ENCODE measurements around the gene ITGA2B.

The ITGA2B gene

DNA sequence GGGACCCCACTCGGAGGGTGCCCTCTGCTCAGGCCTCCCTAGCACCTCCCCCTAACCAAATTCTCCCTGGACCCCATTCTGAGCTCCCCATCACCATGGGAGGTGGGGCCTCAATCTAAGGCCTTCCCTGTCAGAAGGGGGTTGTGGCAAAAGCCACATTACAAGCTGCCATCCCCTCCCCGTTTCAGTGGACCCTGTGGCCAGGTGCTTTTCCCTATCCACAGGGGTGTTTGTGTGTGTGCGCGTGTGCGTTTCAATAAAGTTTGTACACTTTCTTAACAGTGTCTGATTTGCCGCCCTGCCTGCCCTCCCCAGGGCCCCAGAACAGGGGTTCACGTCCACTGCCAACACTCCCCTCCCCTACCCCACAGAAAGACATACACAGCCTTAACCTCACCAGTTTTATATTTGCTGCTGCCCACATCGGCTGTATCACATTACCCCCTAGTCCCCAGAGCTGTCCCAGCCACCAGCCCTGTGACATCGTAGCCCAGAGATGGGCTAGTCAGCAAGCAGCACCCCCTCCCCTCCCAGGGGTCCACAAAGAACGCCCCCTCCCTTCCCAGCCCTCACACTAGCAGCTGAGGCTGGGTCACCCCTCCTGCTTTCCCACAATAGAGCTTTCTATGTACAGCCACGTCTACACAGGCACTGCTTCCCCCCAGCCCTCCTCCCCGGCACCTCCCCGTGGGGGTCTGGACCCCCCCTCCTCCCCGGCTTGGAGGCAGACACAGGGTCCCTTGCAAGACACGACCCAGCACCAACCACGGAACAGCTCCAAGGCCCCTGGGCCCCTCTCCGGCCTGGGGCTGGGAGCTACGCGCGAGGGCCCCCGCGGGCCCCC lies 36.4 kb downstream of the ITGA2B start:
- no peak for ATAC-seq

DNA sequence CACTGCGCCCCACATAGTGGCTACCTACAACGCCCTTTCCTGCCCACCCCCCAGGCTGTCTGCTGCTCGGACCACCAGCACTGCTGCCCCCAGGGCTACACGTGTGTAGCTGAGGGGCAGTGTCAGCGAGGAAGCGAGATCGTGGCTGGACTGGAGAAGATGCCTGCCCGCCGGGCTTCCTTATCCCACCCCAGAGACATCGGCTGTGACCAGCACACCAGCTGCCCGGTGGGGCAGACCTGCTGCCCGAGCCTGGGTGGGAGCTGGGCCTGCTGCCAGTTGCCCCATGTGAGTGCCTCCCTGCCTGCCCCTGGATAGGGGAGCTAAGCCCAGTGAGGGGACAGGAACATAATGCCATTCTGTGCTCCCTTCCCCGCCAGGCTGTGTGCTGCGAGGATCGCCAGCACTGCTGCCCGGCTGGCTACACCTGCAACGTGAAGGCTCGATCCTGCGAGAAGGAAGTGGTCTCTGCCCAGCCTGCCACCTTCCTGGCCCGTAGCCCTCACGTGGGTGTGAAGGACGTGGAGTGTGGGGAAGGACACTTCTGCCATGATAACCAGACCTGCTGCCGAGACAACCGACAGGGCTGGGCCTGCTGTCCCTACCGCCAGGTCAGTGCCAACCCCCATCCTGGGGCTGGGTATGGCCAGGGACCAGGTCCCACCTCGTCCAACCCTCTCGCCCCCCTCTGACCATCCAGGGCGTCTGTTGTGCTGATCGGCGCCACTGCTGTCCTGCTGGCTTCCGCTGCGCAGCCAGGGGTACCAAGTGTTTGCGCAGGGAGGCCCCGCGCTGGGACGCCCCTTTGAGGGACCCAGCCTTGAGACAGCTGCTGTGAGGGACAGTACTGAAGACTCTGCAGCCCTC lies 37.3 kb downstream of the ITGA2B start:
- no peak for ATAC-seq
- TF ChIP-seq, protein P1, sequence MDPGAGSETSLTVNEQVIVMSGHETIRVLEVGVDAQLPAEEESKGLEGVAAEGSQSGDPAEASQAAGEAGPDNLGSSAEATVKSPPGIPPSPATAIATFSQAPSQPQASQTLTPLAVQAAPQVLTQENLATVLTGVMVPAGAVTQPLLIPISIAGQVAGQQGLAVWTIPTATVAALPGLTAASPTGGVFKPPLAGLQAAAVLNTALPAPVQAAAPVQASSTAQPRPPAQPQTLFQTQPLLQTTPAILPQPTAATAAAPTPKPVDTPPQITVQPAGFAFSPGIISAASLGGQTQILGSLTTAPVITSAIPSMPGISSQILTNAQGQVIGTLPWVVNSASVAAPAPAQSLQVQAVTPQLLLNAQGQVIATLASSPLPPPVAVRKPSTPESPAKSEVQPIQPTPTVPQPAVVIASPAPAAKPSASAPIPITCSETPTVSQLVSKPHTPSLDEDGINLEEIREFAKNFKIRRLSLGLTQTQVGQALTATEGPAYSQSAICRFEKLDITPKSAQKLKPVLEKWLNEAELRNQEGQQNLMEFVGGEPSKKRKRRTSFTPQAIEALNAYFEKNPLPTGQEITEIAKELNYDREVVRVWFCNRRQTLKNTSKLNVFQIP (CRISPR knock-in tag; IDR thresholded peaks at IDR 0.05; ENCODE audit: borderline replicate concordance, low read depth) = no peak
- TF ChIP-seq ZC3H10 (CRISPR knock-in tag; IDR thresholded peaks at IDR 0.05) (no peak), ISL1 (CRISPR knock-in tag; IDR thresholded peaks at IDR 0.05) (no peak), ARNTL (CRISPR knock-in tag; IDR thresholded peaks at IDR 0.05; ENCODE audit: borderline replicate concordance, low read depth) (no peak), ESRRG (CRISPR knock-in tag; IDR thresholded peaks at IDR 0.05) (no peak), TCF4 (CRISPR knock-in tag; IDR thresholded peaks at IDR 0.05; ENCODE audit: borderline replicate concordance) (no peak), BACH2 (CRISPR knock-in tag; IDR thresholded peaks at IDR 0.05; ENCODE audit: borderline replicate concordance) (no peak)
- TF ChIP-seq, protein P2, sequence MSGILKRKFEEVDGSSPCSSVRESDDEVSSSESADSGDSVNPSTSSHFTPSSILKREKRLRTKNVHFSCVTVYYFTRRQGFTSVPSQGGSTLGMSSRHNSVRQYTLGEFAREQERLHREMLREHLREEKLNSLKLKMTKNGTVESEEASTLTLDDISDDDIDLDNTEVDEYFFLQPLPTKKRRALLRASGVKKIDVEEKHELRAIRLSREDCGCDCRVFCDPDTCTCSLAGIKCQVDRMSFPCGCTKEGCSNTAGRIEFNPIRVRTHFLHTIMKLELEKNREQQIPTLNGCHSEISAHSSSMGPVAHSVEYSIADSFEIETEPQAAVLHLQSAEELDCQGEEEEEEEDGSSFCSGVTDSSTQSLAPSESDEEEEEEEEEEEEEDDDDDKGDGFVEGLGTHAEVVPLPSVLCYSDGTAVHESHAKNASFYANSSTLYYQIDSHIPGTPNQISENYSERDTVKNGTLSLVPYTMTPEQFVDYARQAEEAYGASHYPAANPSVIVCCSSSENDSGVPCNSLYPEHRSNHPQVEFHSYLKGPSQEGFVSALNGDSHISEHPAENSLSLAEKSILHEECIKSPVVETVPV (CRISPR knock-in tag; IDR thresholded peaks at IDR 0.05) = no peak
- TF ChIP-seq, protein P3, sequence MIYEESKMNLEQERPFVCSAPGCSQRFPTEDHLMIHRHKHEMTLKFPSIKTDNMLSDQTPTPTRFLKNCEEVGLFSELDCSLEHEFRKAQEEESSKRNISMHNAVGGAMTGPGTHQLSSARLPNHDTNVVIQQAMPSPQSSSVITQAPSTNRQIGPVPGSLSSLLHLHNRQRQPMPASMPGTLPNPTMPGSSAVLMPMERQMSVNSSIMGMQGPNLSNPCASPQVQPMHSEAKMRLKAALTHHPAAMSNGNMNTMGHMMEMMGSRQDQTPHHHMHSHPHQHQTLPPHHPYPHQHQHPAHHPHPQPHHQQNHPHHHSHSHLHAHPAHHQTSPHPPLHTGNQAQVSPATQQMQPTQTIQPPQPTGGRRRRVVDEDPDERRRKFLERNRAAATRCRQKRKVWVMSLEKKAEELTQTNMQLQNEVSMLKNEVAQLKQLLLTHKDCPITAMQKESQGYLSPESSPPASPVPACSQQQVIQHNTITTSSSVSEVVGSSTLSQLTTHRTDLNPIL (CRISPR knock-in tag; IDR thresholded peaks at IDR 0.05; ENCODE audit: low read depth) = no peak
- TF ChIP-seq, protein P4, sequence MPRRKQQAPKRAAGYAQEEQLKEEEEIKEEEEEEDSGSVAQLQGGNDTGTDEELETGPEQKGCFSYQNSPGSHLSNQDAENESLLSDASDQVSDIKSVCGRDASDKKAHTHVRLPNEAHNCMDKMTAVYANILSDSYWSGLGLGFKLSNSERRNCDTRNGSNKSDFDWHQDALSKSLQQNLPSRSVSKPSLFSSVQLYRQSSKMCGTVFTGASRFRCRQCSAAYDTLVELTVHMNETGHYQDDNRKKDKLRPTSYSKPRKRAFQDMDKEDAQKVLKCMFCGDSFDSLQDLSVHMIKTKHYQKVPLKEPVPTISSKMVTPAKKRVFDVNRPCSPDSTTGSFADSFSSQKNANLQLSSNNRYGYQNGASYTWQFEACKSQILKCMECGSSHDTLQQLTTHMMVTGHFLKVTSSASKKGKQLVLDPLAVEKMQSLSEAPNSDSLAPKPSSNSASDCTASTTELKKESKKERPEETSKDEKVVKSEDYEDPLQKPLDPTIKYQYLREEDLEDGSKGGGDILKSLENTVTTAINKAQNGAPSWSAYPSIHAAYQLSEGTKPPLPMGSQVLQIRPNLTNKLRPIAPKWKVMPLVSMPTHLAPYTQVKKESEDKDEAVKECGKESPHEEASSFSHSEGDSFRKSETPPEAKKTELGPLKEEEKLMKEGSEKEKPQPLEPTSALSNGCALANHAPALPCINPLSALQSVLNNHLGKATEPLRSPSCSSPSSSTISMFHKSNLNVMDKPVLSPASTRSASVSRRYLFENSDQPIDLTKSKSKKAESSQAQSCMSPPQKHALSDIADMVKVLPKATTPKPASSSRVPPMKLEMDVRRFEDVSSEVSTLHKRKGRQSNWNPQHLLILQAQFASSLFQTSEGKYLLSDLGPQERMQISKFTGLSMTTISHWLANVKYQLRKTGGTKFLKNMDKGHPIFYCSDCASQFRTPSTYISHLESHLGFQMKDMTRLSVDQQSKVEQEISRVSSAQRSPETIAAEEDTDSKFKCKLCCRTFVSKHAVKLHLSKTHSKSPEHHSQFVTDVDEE (CRISPR knock-in tag; IDR thresholded peaks at IDR 0.05) = no peak
- TF ChIP-seq, protein P5, sequence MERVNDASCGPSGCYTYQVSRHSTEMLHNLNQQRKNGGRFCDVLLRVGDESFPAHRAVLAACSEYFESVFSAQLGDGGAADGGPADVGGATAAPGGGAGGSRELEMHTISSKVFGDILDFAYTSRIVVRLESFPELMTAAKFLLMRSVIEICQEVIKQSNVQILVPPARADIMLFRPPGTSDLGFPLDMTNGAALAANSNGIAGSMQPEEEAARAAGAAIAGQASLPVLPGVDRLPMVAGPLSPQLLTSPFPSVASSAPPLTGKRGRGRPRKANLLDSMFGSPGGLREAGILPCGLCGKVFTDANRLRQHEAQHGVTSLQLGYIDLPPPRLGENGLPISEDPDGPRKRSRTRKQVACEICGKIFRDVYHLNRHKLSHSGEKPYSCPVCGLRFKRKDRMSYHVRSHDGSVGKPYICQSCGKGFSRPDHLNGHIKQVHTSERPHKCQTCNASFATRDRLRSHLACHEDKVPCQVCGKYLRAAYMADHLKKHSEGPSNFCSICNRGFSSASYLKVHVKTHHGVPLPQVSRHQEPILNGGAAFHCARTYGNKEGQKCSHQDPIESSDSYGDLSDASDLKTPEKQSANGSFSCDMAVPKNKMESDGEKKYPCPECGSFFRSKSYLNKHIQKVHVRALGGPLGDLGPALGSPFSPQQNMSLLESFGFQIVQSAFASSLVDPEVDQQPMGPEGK (CRISPR knock-in tag; IDR thresholded peaks at IDR 0.05; ENCODE audit: borderline replicate concordance) = no peak

More for the DNA sequence above, 36.4 kb downstream of the ITGA2B start:
- TF ChIP-seq ISL1 (CRISPR knock-in tag; IDR thresholded peaks at IDR 0.05) (no peak), SNAI2 (CRISPR knock-in tag; IDR thresholded peaks at IDR 0.05) (no peak), ZC3H10 (CRISPR knock-in tag; IDR thresholded peaks at IDR 0.05) (no peak), ZNF565 (CRISPR knock-in tag; conservative IDR thresholded peaks at IDR 0.05; ENCODE audit: low read depth) (no peak)

DNA sequence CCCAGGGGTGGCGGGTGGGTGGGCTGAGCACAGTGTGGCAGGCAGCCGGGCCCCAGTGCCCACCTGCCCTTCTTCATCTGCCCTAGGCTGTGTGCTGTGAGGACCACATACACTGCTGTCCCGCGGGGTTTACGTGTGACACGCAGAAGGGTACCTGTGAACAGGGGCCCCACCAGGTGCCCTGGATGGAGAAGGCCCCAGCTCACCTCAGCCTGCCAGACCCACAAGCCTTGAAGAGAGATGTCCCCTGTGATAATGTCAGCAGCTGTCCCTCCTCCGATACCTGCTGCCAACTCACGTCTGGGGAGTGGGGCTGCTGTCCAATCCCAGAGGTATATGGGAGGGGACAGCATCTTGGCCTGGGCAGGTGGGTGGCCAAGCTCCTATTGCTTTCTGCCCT lies 38.0 kb downstream of the ITGA2B start:
- TF ChIP-seq, protein P1 (CRISPR knock-in tag; IDR thresholded peaks at IDR 0.05; ENCODE audit: borderline replicate concordance, low read depth) = no peak
- TF ChIP-seq, protein P3 (CRISPR knock-in tag; IDR thresholded peaks at IDR 0.05; ENCODE audit: low read depth) = no peak
- TF ChIP-seq TCF4 (CRISPR knock-in tag; IDR thresholded peaks at IDR 0.05; ENCODE audit: borderline replicate concordance) = no peak
- no peak for TF ChIP-seq ARNTL (CRISPR knock-in tag; IDR thresholded peaks at IDR 0.05; ENCODE audit: borderline replicate concordance, low read depth)
- TF ChIP-seq TOX (CRISPR knock-in tag; IDR thresholded peaks at IDR 0.05; ENCODE audit: borderline replicate concordance) = no peak
- TF ChIP-seq GLIS3 (CRISPR knock-in tag; IDR thresholded peaks at IDR 0.05) = no peak
- TF ChIP-seq OSR1 (CRISPR knock-in tag; IDR thresholded peaks at IDR 0.05) = no peak
- TF ChIP-seq BACH2 (CRISPR knock-in tag; IDR thresholded peaks at IDR 0.05; ENCODE audit: borderline replicate concordance) = no peak
- TF ChIP-seq, protein P5 (CRISPR knock-in tag; IDR thresholded peaks at IDR 0.05; ENCODE audit: borderline replicate concordance) = no peak
- no peak for TF ChIP-seq CSDC2 (CRISPR knock-in tag; IDR thresholded peaks at IDR 0.05)
- TF ChIP-seq ZNF8 (CRISPR knock-in tag; IDR thresholded peaks at IDR 0.05) = no peak
- TF ChIP-seq ZNF565 (CRISPR knock-in tag; conservative IDR thresholded peaks at IDR 0.05; ENCODE audit: low read depth) = no peak
- TF ChIP-seq ESRRG (CRISPR knock-in tag; IDR thresholded peaks at IDR 0.05) = no peak
- ATAC-seq = no peak

All from SK-N-SH treated with all-trans-retinoic acid at 6 μM for 48 hours (cell line).